Measurements from ENCODE around the gene CAMTA1. TPM values are rescaled to one million over a fixed set of nuclear protein-coding genes. Genes with fewer than 3 reads are reported as not detected.

CAMTA1 gene
- total RNA-seq, 1 donor from 2014 or later: 99.0 TPM

DNA sequence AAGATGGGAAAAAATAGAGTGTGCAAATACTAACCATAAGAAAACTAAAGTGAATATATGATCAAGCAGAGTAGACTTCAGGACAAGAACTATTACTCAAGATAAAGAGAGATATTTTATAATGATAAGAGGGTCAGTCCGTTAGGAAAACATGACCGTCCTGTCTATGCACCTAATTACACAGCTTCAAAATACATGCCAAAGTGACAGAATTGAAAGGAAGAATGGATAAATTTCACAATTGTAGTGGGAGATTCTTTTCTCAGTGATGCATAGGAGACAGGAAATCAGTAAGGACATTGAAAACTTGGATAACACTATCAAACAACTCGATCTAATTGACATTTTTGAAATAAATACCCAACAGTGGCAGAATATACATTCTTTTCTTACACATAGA, 489.0 kb downstream of the CAMTA1 start:
- H3K4me3 Mint-ChIP-seq (ENCODE audit: low read depth): no peak overlapping the region
- TF ChIP-seq, protein P1, sequence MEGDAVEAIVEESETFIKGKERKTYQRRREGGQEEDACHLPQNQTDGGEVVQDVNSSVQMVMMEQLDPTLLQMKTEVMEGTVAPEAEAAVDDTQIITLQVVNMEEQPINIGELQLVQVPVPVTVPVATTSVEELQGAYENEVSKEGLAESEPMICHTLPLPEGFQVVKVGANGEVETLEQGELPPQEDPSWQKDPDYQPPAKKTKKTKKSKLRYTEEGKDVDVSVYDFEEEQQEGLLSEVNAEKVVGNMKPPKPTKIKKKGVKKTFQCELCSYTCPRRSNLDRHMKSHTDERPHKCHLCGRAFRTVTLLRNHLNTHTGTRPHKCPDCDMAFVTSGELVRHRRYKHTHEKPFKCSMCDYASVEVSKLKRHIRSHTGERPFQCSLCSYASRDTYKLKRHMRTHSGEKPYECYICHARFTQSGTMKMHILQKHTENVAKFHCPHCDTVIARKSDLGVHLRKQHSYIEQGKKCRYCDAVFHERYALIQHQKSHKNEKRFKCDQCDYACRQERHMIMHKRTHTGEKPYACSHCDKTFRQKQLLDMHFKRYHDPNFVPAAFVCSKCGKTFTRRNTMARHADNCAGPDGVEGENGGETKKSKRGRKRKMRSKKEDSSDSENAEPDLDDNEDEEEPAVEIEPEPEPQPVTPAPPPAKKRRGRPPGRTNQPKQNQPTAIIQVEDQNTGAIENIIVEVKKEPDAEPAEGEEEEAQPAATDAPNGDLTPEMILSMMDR (IDR thresholded peaks at IDR 0.05; ENCODE audit: unreplicated experiment): no peak
- H3K27me3 Mint-ChIP-seq: peaks cover 8% of the 10 kb centered on the region
- no peak for DNase-seq (ENCODE audit: low spot score, unreplicated experiment)
- H3K27ac Mint-ChIP-seq: no peak overlapping the region
- H3K4me1 Mint-ChIP-seq (ENCODE audit: low read depth): no peaks in the 10 kb centered on the region
- H3K9me3 Mint-ChIP-seq (ENCODE audit: low read depth): peaks cover 15% of the 10 kb centered on the region
- H3K36me3 Mint-ChIP-seq (ENCODE audit: insufficient read depth): no peaks in the 10 kb centered on the region

DNA sequence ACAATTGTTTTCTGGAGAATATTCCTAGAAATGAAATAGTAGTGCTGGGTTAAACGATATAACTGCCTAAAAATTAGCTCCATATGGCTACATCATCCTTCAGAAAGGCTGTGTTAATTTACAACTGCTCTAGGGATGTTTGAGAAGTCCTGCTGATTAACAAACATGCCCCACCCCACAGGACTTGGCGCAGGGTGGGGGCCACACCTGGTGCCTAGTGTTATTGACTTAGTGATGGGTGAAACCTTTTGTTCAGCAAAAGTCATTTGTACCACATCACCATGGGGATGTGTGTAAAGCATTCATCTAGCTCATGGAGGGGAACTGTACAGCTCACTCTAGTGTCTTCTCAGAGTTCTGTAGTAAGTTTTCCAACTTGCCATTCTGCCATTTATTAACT, 492.8 kb downstream of the CAMTA1 start:
- Mint-ChIP-seq H3K9me3 (ENCODE audit: low read depth) (peaks cover 10% of the 10 kb centered on the region), H3K4me3 (ENCODE audit: low read depth) (no peak overlapping the region), H3K4me1 (ENCODE audit: low read depth) (no peaks in the 10 kb centered on the region), H3K36me3 (ENCODE audit: insufficient read depth) (no peaks in the 10 kb centered on the region), H3K27ac (no peak overlapping the region), H3K27me3 (peaks cover 8% of the 10 kb centered on the region)
- TF ChIP-seq, protein P1 (IDR thresholded peaks at IDR 0.05; ENCODE audit: unreplicated experiment): no peak
- no peak for DNase-seq (ENCODE audit: low spot score, unreplicated experiment)

DNA sequence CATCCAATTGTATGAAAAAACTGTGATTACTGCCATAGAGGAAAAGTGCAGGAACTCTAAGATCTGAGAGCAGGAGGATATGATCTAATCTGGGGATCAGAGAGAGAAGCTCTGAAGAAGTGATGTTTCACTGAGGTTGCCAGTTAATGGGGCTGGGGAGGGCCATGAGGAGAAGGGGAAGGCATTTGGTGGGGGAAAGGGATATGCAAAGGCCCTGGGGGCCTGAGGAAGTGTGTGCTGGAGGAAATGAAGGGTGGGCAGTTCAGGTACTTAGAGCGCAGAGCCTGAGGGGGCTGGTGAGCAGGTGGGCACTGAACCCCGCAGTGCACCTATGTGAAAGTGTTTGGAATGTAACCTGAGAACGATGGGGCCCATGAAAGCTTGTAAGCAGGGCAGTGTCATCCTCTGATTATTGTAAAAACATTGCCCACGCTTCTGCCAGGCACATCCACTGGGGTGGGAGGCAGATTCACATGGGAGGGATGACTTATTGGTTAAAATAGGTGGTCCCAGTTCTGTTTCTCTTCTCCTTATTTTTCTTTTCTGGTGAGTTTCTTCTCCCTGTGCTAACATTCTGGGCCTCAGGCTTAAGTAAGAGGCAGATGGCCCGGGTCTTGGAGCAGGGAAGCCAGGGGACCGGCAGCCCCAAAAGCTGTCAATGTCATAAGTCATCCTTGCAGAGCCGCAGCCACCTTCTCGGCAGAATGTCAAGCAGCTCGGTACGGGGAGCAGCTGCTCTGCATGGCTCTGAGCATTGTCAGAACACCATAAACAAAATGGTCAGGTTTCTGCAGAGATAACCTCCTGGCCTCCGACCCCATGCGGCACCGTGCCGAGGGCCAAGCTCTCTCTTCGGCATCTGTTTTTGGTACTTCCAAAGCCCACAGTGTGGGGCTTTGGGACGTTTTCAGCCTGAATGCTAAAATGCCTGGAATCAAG, 493.8 kb downstream of the CAMTA1 start:
- Mint-ChIP-seq H3K9me3 (ENCODE audit: low read depth) (peaks cover 10% of the 10 kb centered on the region), H3K36me3 (ENCODE audit: insufficient read depth) (no peaks in the 10 kb centered on the region), H3K27me3 (peaks cover 10% of the 10 kb centered on the region), H3K27ac (peak overlapping the region; percentile 70), H3K4me3 (ENCODE audit: low read depth) (no peak overlapping the region), H3K4me1 (ENCODE audit: low read depth) (no peaks in the 10 kb centered on the region)
- DNase-seq (ENCODE audit: low spot score, unreplicated experiment): no peak
- TF ChIP-seq, protein P1 (IDR thresholded peaks at IDR 0.05; ENCODE audit: unreplicated experiment): no peak

DNA sequence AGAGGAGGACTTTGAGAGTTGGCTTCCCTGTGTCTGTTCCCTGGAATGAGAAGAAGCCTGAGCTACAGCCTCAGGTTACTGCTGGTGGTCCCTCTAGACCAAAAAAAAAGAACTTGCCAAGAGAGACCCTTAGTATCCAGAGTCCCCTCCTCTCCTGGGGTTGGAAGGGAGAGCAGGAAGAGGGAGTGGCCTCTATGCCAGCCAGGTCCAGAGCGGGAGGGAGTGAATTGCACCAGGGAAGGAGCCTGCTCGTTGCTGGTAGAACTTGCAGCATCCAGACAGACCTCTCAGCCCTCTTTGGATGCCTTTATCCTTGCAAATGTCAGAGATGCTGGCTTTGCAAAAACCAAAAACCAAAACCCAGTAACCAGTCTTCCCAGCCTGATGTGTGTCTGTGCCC, 494.5 kb downstream of the CAMTA1 start:
- H3K4me1 Mint-ChIP-seq (ENCODE audit: low read depth): no peaks in the 10 kb centered on the region
- peaks cover 10% of the 10 kb centered on the region for H3K27me3 Mint-ChIP-seq

DNA sequence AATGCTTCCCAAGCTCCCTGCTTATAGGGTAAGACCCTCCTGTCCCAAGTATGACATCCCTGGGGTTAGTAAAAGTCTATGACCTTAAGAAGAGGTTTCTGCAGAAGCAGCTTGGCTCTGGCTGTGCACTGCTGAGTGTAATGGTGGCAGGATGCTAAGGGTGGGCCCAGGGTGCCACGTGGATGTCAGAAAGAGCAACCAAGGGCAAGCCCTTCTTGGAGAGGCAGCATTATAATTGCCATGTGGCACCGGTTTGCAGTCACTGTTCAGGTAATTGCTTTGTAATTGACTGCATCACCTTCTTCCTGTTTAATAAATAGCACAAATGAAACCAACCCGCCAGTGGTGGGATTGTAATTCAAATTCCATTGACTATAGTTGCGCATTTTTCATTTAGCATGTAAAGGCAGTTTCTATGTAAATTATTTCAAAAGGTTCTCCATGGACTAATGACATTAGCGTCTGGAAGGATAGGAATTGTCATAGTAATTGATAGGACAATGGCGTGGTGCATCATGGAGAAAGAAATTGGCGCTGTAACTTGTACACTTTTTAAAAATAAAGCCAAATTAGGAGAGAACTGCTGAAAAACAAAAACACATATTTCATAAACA, 495.2 kb downstream of the CAMTA1 start:
- no peaks in the 10 kb centered on the region for H3K36me3 Mint-ChIP-seq (ENCODE audit: insufficient read depth)
- H3K4me3 Mint-ChIP-seq (ENCODE audit: low read depth): no peak overlapping the region
- TF ChIP-seq, protein P1 (IDR thresholded peaks at IDR 0.05; ENCODE audit: unreplicated experiment): no peak
- peaks cover 10% of the 10 kb centered on the region for H3K27me3 Mint-ChIP-seq
- H3K4me1 Mint-ChIP-seq (ENCODE audit: low read depth): no peaks in the 10 kb centered on the region
- H3K27ac Mint-ChIP-seq: no peak overlapping the region
- DNase-seq (ENCODE audit: low spot score, unreplicated experiment): no peak
- peaks cover 10% of the 10 kb centered on the region for H3K9me3 Mint-ChIP-seq (ENCODE audit: low read depth)

More for the DNA sequence above, 494.5 kb downstream of the CAMTA1 start:
- DNase-seq (ENCODE audit: low spot score, unreplicated experiment): no peak
- peaks cover 10% of the 10 kb centered on the region for H3K9me3 Mint-ChIP-seq (ENCODE audit: low read depth)
- no peaks in the 10 kb centered on the region for H3K36me3 Mint-ChIP-seq (ENCODE audit: insufficient read depth)
- TF ChIP-seq, protein P1 (IDR thresholded peaks at IDR 0.05; ENCODE audit: unreplicated experiment): no peak
- H3K4me3 Mint-ChIP-seq (ENCODE audit: low read depth): no peak overlapping the region
- H3K27ac Mint-ChIP-seq: no peak overlapping the region

Measured in progenitor cell of endocrine pancreas (in vitro differentiated cells).